Bronchial epithelial cell (primary cell): ENCODE results near the gene ARFGAP1. TPM values are rescaled to one million over a fixed set of nuclear protein-coding genes. Genes with fewer than 3 reads are reported as not detected.
A peak's percentile ranks its signal among the peaks of the same experiment; 100 is the strongest.

ENCODE experiments used
- DNase-seq: peaks from one replicate; pipeline ENCODE4 v3.0.0-alpha.2; 2010; ENCODE audit warnings: low read depth
- FAIRE-seq: peaks from 2 replicates; lab custom pipeline; 2011; peaks lifted over from hg19 to GRCh38; lab: Jason Lieb, UNC
- H3K27me3 ChIP-seq: 2 replicates; pipeline ENCODE4 v1.5.1; 2011; ENCODE audit warnings: low read length; ENCODE audit not compliant: control insufficient read depth, insufficient read depth
- H3K36me3 ChIP-seq: 2 replicates; pipeline ENCODE4 v1.5.1; 2011; ENCODE audit warnings: low read length; ENCODE audit not compliant: control insufficient read depth, insufficient read depth
- H3K4me3 ChIP-seq: 2 replicates; pipeline ENCODE4 v1.5.1; 2011; ENCODE audit warnings: mild to moderate bottlenecking, low read depth, low read length, control low read depth
- CTCF ChIP-seq: IDR thresholded peaks from 2 replicates; pipeline ENCODE4 v1.5.1; 2011; ENCODE audit warnings: mild to moderate bottlenecking, moderate library complexity, low read length, control low read depth, inconsistent platforms; ENCODE audit not compliant: insufficient read depth, severe bottlenecking
- total RNA-seq: library from RNA; depleted of rRNA; stranded (reverse); fragments of >200 nt; gene quantifications from 2 replicates; pipeline ENCODE4 v1.2.1, GENCODE V29; 2014

ARFGAP1 gene
- total RNA-seq, 1 donor from 2014 or later = 49.2 TPM

DNA sequence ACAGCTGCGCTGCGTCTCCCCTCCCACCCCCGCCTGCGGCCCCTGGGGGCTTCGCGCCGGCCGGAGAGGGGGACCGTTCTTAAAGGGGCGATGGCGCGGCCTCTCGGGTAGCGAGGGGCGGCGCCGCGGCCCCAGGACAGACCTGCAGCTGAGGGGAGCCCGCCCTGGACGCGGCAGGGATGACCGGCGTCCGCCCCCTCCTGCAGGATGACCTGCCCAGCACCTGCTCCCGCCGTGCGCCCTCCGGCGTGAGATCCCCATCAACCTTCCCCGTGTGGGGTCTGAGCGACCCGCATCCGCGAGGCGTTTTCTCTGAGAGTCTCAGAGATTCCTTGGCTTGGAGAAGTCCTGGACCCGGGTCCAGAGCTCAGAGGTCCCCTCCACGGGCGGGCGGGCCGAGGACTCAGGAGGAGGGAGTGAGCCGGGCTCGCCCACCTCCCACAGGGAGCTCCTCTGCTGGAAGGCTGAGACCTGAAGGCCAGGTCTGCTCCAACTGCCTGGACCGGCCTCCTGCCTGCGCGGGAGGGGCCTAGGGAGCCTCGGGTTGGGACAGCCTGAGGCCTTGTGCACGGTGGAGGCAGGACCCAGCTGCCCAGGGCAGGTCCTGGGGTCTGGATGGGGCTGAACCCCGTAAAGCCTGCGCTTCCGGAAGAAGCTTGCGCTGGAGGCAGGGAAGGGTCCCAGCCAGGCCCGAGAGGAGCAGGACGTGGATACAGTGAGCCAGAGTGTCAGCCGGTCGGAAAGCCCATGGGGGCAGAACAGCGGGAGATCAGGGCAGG lies 17.8 kb upstream of the ARFGAP1 start:
- no peak for FAIRE-seq
- peaks cover 18% of the 10 kb centered on the region for H3K27me3 ChIP-seq
- H3K4me3 ChIP-seq = no peak overlapping the region
- peak; percentile 25 for TF ChIP-seq CTCF
- no peak for DNase-seq
- H3K36me3 ChIP-seq = no peaks in the 10 kb centered on the region

- H3K27me3 ChIP-seq = peaks cover 20% of the 10 kb centered on the region
- no peak overlapping the region for H3K4me3 ChIP-seq
- H3K36me3 ChIP-seq = no peaks in the 10 kb centered on the region
- TF ChIP-seq CTCF = no peak
- FAIRE-seq (peak; percentile 64), DNase-seq (peak; percentile 88)
These were observed 16.5 kb upstream of the ARFGAP1 start for GRCh38 chr20:63255931-63256704.

DNA sequence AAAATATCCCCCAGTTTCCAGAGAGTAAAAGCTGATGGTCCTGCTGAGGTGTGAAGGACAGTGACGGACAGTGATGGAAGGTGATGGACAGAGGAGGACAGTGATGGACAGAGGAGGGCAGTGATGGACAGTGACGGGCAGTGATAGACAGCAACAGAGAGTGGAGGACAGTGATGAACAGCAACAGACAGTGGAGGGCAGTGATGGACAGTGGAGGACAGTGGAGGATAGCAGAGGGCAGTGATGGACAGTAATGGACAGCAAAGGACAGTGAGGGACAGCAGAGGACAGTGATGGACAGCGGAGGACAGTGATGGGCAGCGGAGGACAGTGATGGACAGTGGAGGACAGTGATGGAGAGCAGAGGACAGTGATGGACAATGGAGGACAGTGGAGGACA lies 15.7 kb upstream of the ARFGAP1 start:
- peaks cover 22% of the 10 kb centered on the region for H3K27me3 ChIP-seq
- peak; percentile 70 for FAIRE-seq
- H3K36me3 ChIP-seq = no peaks in the 10 kb centered on the region
- no peak for DNase-seq
- no peak overlapping the region for H3K4me3 ChIP-seq
- no peak for TF ChIP-seq CTCF

DNA sequence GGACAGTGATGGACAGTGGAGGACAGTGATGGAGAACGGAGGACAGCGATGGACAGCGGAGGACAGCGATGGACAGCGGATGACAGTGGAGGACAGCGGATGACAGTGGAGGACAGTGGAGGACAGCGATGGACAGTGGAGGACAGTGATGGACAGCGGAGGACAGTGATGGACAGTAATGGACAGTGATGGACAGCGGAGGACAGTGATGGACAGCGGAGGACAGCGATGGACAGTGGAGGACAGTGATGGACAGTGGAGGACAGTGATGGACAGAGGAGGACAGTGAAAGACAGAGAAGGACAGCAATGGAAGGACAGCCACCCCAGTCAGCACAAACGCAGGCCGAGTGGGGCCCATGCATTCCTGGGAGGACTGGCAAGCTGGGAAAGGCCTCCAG lies 15.0 kb upstream of the ARFGAP1 start:
- no peak overlapping the region for H3K4me3 ChIP-seq
- H3K27me3 ChIP-seq = peaks cover 20% of the 10 kb centered on the region
- DNase-seq (no peak), FAIRE-seq (peak; percentile 97)
- no peak for TF ChIP-seq CTCF
- no peaks in the 10 kb centered on the region for H3K36me3 ChIP-seq

- no peak for FAIRE-seq
- H3K27me3 ChIP-seq = peaks cover 13% of the 10 kb centered on the region
- no peak overlapping the region for H3K4me3 ChIP-seq
- no peaks in the 10 kb centered on the region for H3K36me3 ChIP-seq
- no peak for TF ChIP-seq CTCF
- DNase-seq = no peak
These were observed 13.8 kb upstream of the ARFGAP1 start for GRCh38 chr20:63258781-63259180.
